Tibial nerve (tissue), 4 donors: ENCODE results near the gene SMTNL2. TPM values are rescaled to one million over a fixed set of nuclear protein-coding genes. Genes with fewer than 3 reads are reported as not detected.

ENCODE experiments used
- DNase-seq, 2 donors: peaks; one replicate each; pipeline ENCODE4 v3.0.0-alpha.2; 2019; ENCODE audit warnings: low spot score in 2 of 2
- H3K27ac ChIP-seq, 4 donors: fragments of 200-600 bp; sonication (generic) in 3 of 4; one replicate each; pipeline ENCODE4 v1.5.1; 2017 to 2019; ENCODE audit warnings: mild to moderate bottlenecking in 1 of 4
- H3K27me3 ChIP-seq, 2 donors: fragments of 200-600 bp; sonication (generic) in 1 of 2; one replicate each; pipeline versions ENCODE4 v1.5.1 to v1.6.0; 2017 to 2019
- H3K36me3 ChIP-seq, 3 donors: fragments of 200-600 bp; sonication (generic); one replicate each; pipeline ENCODE4 v1.5.1; 2018 to 2019
- H3K4me1 ChIP-seq, 4 donors: fragments of 200-600 bp; sonication (generic) in 3 of 4; one replicate each; pipeline ENCODE4 v1.5.1; 2017 to 2019
- H3K4me3 ChIP-seq, 4 donors: fragments of 200-600 bp; sonication (generic) in 3 of 4; one replicate each; pipeline ENCODE4 v1.5.1; 2017 to 2019; ENCODE audit warnings: mild to moderate bottlenecking in 1 of 4, moderate library complexity in 1 of 4
- H3K9me3 ChIP-seq, 4 donors: fragments of 200-600 bp; sonication (generic) in 3 of 4; one replicate each; pipeline ENCODE4 v1.5.1; 2017 to 2019
- CTCF ChIP-seq, 5 experiments: fragments of 200-600 bp in 3 of 5; fragments of 450-650 bp in 2 of 5; sonication (generic) in 3 of 5; IDR thresholded peaks; one replicate each; pipeline ENCODE4 v1.5.1; 2016 to 2019; ENCODE audit warnings: antibody characterized with exemption in 5 of 5, mild to moderate bottlenecking in 3 of 5, moderate library complexity in 2 of 5
- EP300 ChIP-seq, 2 donors: sonication (generic); formaldehyde crosslinking; IDR thresholded peaks; one replicate each; pipeline ENCODE4 v1.6.1; 2017; ENCODE audit warnings: antibody characterized with exemption in 2 of 2, mild to moderate bottlenecking in 1 of 2
- POLR2A ChIP-seq, 2 donors: fragments of 450-650 bp; IDR thresholded peaks; one replicate each; pipeline ENCODE4 v1.6.1; 2017; ENCODE audit warnings: antibody characterized with exemption in 2 of 2, mild to moderate bottlenecking in 2 of 2, moderate library complexity in 2 of 2
- WGBS, 2 donors: methylation state at CpG; one replicate each; pipeline ENCODE4 v1.1.5; 2018; 5-methylcytosine and 5-hydroxymethylcytosine counted together
- total RNA-seq, 4 donors: library from RNA; depleted of rRNA; stranded (reverse); fragments of >200 nt; gene quantifications; one replicate each; pipeline ENCODE4 v1.1.0, GENCODE V29; 2016

SMTNL2 gene
- total RNA-seq, 4 donors from 2014 or later = 1.5 to 8.2 (median 4.4) TPM

- WGBS, 2 donors = 31 to 37% methylated on average over 16 to 18 of the region's 18 CpGs
- Histone ChIP-seq H3K36me3 (peaks cover 0 to 46% (median 14%) of the 10 kb centered on the region in 3 donors), H3K27ac (peak overlapping the region in 3 of 4 donors; percentile 51 to 93 (median 88)), H3K4me3 (peak overlapping the region in 1 of 4 donors; percentile 24), H3K27me3 (no peaks in the 10 kb centered on the region), H3K9me3 (no peaks in the 10 kb centered on the region), H3K4me1 (peaks cover 0 to 67% (median 49%) of the 10 kb centered on the region in 4 donors)
- no peak for DNase-seq
- peak in 1 of 2 donors; percentile 50 for TF ChIP-seq EP300 (IDR thresholded peaks at IDR 0.05)
- TF ChIP-seq CTCF (IDR thresholded peaks at IDR 0.05) = no peak
Measured at GRCh38 chr17:4536742-4537411, 47.5 kb upstream of the SMTNL2 start.

- Histone ChIP-seq H3K36me3 (peaks cover 4 to 54% (median 20%) of the 10 kb centered on the region in 3 donors), H3K27me3 (no peaks in the 10 kb centered on the region), H3K4me1 (peaks cover 0 to 69% (median 49%) of the 10 kb centered on the region in 4 donors), H3K27ac (peak overlapping the region in 3 of 4 donors; percentile 51 to 93 (median 88)), H3K4me3 (no peak overlapping the region), H3K9me3 (no peaks in the 10 kb centered on the region)
- WGBS, 2 donors = 47 to 67% methylated on average over 11 to 17 of the region's 19 CpGs
- TF ChIP-seq CTCF (IDR thresholded peaks at IDR 0.05) (no peak), EP300 (IDR thresholded peaks at IDR 0.05) (no peak), POLR2A (IDR thresholded peaks at IDR 0.05) (no peak)
- DNase-seq = no peak
Measured at GRCh38 chr17:4537451-4538235, 46.7 kb upstream of the SMTNL2 start.

DNA sequence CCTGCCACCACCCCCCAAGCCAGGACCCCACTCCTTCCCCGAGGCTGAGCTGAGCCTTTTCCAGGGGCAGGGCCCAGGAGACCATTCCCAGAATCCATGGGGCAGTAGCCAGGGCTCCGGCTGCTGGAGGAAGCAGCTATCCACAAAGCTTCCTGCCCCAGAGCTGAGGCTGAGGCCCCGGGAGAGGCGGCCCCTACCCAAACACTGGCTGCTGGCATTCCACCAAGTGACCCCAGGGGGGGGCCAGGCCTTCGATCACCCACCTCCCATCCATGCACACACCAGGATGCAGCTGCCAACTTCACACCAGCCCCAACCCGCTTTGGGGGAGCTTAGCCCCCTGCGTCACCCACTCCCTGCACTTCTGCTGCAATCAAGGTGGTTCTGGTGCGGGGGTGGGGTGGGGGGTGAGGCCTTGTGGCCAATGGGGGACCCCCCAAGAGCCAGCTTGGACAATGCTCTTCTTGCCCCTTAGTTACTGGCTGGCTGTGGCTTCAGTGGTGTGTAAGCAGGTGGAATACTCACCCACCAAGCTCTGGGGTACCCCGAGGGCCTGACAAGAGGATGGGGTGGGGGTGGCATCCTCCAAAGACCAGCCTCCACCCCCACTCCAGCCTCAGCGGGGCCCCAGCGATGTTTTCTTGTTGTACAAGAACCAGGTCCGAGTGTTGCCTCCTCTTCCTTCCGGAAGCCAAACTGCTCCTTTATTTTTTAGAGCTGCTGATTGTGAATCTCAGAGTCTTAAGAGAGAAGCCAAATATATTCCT, 45.9 kb upstream of the SMTNL2 start:
- Histone ChIP-seq H3K9me3 (no peaks in the 10 kb centered on the region), H3K4me3 (no peak overlapping the region), H3K27me3 (no peaks in the 10 kb centered on the region), H3K27ac (peak overlapping the region in 3 of 4 donors; percentile 28 to 88 (median 51)), H3K4me1 (peaks cover 0 to 63% (median 43%) of the 10 kb centered on the region in 4 donors), H3K36me3 (peaks cover 5 to 62% (median 21%) of the 10 kb centered on the region in 3 donors)
- TF ChIP-seq EP300 (IDR thresholded peaks at IDR 0.05) (no peak), CTCF (IDR thresholded peaks at IDR 0.05) (no peak), POLR2A (IDR thresholded peaks at IDR 0.05) (no peak)
- no peak for DNase-seq
- 52 to 62% methylated on average over 8 to 11 of the region's 13 CpGs for WGBS, 2 donors

- 83 to 85% methylated on average over 8 of the region's 8 CpGs for WGBS, 2 donors
- Histone ChIP-seq H3K4me3 (no peak overlapping the region), H3K4me1 (peaks cover 0 to 57% (median 37%) of the 10 kb centered on the region in 4 donors), H3K27me3 (no peaks in the 10 kb centered on the region), H3K9me3 (no peaks in the 10 kb centered on the region), H3K36me3 (peaks cover 5 to 68% (median 22%) of the 10 kb centered on the region in 3 donors), H3K27ac (peak overlapping the region in 1 of 4 donors; percentile 88)
- TF ChIP-seq CTCF (IDR thresholded peaks at IDR 0.05) = no peak
- no peak for TF ChIP-seq EP300 (IDR thresholded peaks at IDR 0.05)
- no peak for TF ChIP-seq POLR2A (IDR thresholded peaks at IDR 0.05)
- no peak for DNase-seq
Measured at GRCh38 chr17:4539025-4539424, 45.3 kb upstream of the SMTNL2 start.
